GM12865 (cell line): ENCODE measurements around the gene ZDBF2.
"Not testable (repeated sequence)": the region's sequence is repeated elsewhere in the genome, so short reads cannot be mapped to it uniquely, and the experiment has no call there.

Experiments
- DNase-seq: peaks from one replicate; pipeline ENCODE4 v3.0.0; 2010; ENCODE audit warnings: low read depth
- H3K4me3 ChIP-seq: 2 replicates; pipeline ENCODE4 v1.5.1; 2011; ENCODE audit warnings: mild to moderate bottlenecking, low read depth, low read length, control low read depth
- TF ChIP-seq, protein P1 (sequence below): IDR thresholded peaks from 2 replicates; pipeline ENCODE4 v1.5.1; 2011; ENCODE audit warnings: low read length, control low read depth, low read depth, inconsistent platforms; ENCODE audit not compliant: insufficient read depth; ENCODE audit errors: missing control alignments

Gene ZDBF2

DNA sequence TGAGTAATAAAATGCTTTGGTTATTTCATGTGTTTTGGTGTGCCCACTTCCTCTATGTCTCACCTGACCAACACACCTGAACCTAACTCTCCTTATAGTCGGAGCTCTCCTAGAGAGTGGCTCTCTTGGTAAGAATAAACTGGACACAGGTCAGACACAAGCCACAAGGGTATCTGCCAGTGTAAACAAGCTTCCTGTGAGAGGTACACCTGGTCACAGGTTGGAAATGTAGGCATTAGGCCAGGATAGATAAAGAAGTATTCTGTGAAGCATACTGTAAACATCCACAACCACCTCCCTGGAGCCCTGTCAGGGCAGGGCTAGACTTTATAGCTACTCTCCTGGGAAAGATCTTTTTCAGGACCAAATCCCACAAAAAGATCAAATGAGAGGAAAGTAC lies 69.4 kb downstream of the ZDBF2 start:
- no peak overlapping the region for H3K4me3 ChIP-seq
- DNase-seq = no peak
- TF ChIP-seq, protein P1, sequence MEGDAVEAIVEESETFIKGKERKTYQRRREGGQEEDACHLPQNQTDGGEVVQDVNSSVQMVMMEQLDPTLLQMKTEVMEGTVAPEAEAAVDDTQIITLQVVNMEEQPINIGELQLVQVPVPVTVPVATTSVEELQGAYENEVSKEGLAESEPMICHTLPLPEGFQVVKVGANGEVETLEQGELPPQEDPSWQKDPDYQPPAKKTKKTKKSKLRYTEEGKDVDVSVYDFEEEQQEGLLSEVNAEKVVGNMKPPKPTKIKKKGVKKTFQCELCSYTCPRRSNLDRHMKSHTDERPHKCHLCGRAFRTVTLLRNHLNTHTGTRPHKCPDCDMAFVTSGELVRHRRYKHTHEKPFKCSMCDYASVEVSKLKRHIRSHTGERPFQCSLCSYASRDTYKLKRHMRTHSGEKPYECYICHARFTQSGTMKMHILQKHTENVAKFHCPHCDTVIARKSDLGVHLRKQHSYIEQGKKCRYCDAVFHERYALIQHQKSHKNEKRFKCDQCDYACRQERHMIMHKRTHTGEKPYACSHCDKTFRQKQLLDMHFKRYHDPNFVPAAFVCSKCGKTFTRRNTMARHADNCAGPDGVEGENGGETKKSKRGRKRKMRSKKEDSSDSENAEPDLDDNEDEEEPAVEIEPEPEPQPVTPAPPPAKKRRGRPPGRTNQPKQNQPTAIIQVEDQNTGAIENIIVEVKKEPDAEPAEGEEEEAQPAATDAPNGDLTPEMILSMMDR = no peak

DNA sequence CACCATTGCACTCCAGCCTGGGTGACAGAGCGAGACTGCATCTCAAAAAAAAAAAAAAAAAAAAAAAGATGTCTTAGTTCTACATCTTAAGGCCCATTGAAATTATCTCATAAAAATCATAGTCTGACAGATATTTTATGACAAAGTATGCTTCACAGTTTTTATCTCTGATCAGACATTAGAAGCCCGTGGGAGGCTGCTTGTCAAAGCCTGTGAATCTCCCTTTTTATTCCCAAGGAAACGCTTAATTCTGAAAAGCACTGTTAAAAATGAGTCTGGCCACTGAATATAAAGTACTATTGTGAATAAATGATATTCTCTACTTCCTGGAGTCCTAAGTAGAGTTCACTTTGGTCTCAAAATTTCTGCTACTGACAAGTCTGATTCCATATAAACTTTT lies 71.1 kb downstream of the ZDBF2 start:
- H3K4me3 ChIP-seq = no peak overlapping the region
- DNase-seq = no peak
- TF ChIP-seq, protein P1 = no peak

DNA sequence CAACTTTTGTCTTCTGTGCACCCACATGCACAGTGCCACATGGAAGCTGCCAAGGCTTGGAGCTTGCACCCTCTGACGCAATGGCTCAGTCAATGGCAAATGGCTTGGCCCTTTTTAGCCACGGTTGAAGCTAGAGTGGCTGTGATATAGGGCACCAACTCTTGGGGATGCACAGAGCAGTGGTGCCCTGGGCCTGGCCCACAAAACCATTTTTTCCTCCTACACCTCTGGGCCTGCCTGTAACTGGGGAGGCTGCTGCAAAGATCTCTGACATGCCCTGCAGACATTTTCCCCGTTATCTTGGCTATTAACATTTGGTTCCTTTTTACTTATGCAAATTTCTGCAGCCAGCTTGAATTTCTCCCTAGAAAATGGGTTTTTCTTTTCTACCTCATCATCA lies 74.9 kb downstream of the ZDBF2 start:
- DNase-seq = no peak
- TF ChIP-seq, protein P1 = no peak
- H3K4me3 ChIP-seq = no peak overlapping the region

DNA sequence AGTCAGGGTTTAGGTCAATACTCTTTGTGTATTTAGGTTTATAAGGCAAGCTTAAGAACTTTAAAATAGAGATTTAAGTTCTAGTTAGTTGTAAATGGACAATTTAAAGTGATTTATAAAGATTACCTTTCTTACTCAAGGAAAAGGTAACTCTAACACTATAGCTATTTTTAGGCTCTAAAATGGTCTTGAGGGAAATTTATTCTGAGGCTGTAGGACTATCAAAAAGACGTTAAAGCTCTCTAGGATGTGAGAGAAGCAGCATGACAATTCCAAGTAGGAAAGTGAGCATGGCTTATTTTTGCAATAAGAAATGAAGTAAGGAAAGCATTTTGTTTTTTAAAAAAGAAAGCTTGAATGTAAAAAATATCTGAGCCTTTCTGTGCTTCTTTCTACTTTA lies 78.1 kb downstream of the ZDBF2 start:
- no peak overlapping the region for H3K4me3 ChIP-seq
- no peak for DNase-seq
- TF ChIP-seq, protein P1 = no peak

DNA sequence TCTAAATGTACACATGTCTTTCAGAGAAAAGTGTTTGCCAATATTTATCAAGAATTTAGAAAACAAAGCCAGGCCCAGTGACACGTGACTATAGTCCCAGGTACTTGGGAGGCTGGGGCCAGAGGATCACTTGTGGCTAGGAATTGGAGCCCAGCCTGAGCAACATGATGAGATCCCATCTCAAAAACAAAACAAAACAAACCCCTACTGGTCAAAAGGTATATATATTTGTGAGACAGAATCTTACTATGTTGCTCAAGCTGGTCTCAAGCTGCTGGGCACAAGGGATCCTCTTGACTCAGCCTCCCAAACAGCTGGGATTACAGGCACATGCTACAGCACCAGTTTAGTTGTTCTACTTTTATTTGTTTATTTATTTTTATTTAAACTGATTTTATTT lies 79.2 kb downstream of the ZDBF2 start:
- TF ChIP-seq, protein P1 = peak; percentile 4
- DNase-seq = peak; percentile 35
- H3K4me3 ChIP-seq = no peak overlapping the region

DNA sequence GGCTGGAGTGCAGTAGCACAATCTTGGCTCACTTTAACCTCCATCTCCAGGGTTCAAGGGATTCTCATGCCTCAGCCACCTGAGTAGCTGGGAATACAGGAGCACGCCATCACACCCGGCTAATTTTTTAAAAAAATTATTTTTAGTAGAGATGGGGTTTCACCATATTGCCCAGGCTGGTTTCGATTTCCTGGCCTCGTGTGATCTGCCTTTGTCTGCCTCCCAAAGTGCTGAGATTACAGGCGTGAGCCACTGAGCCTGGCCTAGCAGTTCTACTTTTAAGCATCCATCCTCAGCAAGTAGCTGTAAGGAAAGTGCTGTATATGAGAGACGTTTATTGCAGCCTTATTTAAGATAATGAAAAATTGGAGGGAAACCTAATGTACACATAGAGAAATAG lies 79.7 kb downstream of the ZDBF2 start:
- no peak overlapping the region for H3K4me3 ChIP-seq
- TF ChIP-seq, protein P1 = no peak
- peak; percentile 72 for DNase-seq

DNA sequence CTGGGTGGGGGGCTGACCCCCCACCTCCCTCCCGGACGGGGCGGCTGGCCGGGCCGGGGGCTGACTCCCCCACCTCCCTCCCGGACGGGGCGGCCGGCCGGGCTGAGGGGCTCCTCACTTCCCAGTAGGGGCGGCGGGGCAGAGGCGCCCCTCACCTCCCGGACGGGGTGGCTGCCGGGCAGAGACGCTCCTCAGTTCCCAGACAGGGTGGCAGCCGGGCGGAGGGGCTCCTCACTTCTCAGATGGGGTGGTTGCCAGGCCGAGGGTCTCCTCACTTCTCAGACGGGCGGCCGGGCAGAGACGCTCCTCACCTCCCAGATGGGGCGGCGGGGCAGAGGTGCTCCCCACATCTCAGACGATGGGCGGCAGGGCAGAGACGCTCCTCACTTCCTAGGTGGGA lies 82.4 kb downstream of the ZDBF2 start:
- not testable (repeated sequence) for DNase-seq, H3K4me3 ChIP-seq

DNA sequence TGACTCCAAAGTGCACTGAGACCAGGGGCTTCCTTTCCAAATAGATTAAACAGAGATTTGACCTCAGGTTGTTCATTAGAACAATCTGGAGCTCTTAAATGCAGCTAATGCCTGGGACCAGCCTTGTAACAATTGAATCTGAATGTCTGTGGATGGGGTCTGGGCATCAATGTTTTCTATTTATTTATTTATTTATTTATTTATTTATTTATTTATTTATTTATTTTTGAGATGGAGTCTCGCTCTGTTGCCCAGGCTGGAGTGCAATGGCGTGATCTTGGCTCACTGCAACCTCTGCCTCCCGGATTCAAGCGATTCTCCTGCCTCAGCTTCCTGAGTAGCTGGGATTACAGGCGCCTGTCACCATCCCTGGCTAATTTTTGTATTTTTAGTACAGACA lies 86.4 kb downstream of the ZDBF2 start:
- DNase-seq, H3K4me3 ChIP-seq: not testable (repeated sequence)
